Left ventricle myocardium superior (tissue), 1 donor: ENCODE data around the gene NDUFB8. TPM values are rescaled to one million over a fixed set of nuclear protein-coding genes. Genes with fewer than 3 reads are reported as not detected.

Source experiments
- ATAC-seq: fragments of 200-7000 bp; cut with Tn5 transposase; one replicate; pipeline ENCODE4 v1.9.1; 2020; ENCODE audit warnings: mild to moderate bottlenecking, moderate library complexity
- DNase-seq: peaks from one replicate; pipeline ENCODE4 v3.0.0-alpha.2; 2020
- intact Hi-C: fragments of 100-400 bp; cut with micrococcal nuclease; formaldehyde crosslinking; loops from one replicate; pipeline ENCODE4 v1.11.0; 2022
- total RNA-seq: library from RNA; stranded (reverse); fragmentation: NEBNext Ultra II Directional; extraction: Animal tissue kit (Norgen Biotek cat#: 25700); gene quantifications from one replicate; pipeline ENCODE4 v1.2.1, GENCODE V29; 2021
- donor health status: DM: no; HTN: yes; CAD: no; lungs with severe emphysema.

NDUFB8 gene
- total RNA-seq, 1 donor from 2014 or later: 451 TPM

GRCh38 chr10:100482181-100482833 is 47.4 kb downstream of the NDUFB8 start:
- intact Hi-C loops: no loop called here
- DNase-seq (peak; percentile 80), ATAC-seq (peak; percentile 93)

- intact Hi-C loops: no loop called here
- DNase-seq (peak; percentile 87), ATAC-seq (peak; percentile 97)
Measured at GRCh38 chr10:100481462-100482081, 48.1 kb downstream of the NDUFB8 start.

GRCh38 chr10:100480002-100480401 is 49.7 kb downstream of the NDUFB8 start:
- no peak for DNase-seq
- ATAC-seq: no peak
- intact Hi-C loops: no loop called here

GRCh38 chr10:100479037-100479436 is 50.6 kb downstream of the NDUFB8 start:
- intact Hi-C loops: no loop called here
- no peak for ATAC-seq
- DNase-seq: no peak

- ATAC-seq (no peak), DNase-seq (no peak)
- intact Hi-C loops: no loop called here
Measured at GRCh38 chr10:100477970-100478369, 51.7 kb downstream of the NDUFB8 start.

Other genes with a start within 250 kb of the NDUFB8 start
- 18.2 TPM for gene BLOC1S2, start 243.2 kb downstream of the NDUFB8 start, total RNA-seq
- gene PKD2L1, start 199.6 kb downstream of the NDUFB8 start, total RNA-seq: not detected
- gene SCD, start 182.6 kb downstream of the NDUFB8 start, total RNA-seq: 13.2 TPM
- not detected for gene WNT8B, start 66.9 kb downstream of the NDUFB8 start, total RNA-seq
- 8.5 TPM for gene SEC31B, start 10.0 kb downstream of the NDUFB8 start, total RNA-seq
- gene HIF1AN, start 6.1 kb upstream of the NDUFB8 start, total RNA-seq: 54.6 TPM
- gene PAX2, start 215.7 kb upstream of the NDUFB8 start, total RNA-seq: not detected